ENCODE data around the gene SPAG7. TPM values are rescaled to one million over a fixed set of nuclear protein-coding genes. Genes with fewer than 3 reads are reported as not detected.

SPAG7 gene
- total and polyA plus RNA-seq, 2 of the 8 experiments (the other 6 are each of a cell fraction or from before 2014, with no cell fraction given) = 74.2 to 81.9 TPM

DNA sequence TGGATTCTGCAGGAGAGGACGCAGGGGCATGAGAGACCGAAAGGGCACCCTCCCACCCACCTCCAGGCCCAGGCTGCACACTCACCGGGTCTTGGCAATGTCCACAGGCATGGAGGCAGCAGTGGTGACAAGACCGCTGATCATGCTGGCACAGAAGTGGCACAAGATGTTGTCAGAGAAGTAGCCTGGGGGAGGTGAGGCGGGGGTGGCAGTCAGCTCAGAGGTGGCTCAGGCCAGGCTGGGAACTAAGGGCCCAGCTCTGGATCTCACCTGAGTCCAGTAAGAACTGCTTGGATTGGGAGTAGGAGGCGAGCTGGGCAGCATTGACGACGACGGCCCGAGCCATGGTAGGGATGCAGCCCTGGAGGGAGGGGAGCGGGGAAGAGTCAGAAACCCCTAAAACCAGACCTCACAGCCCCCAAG is 29.5 kb downstream of the SPAG7 start (continued):
- TF ChIP-seq SRF (IDR thresholded peaks at IDR 0.05; ENCODE audit: low read depth, low read length) (no peak), CHD2 (IDR thresholded peaks at IDR 0.05; ENCODE audit: low read length) (no peak), NRF1 (IDR thresholded peaks at IDR 0.05; ENCODE audit: low read depth, low read length) (no peak), SIX5 (IDR thresholded peaks at IDR 0.05; ENCODE audit: low read depth, low read length) (no peak)
